Mammary epithelial cell (primary cell): ENCODE results near the gene ALPG.

Experiments used
- EZH2 ChIP-seq: IDR thresholded peaks from 2 replicates; pipeline ENCODE4 v1.6.1; 2012; ENCODE audit warnings: low read length, inconsistent platforms, borderline replicate concordance
- TF ChIP-seq, protein P1 (sequence below), 2 donors: IDR thresholded peaks in 1 of 2; conservative IDR thresholded peaks in 1 of 2; 2 replicates each; pipeline ENCODE4 v1.5.1; 2011 to 2012; ENCODE audit warnings: inconsistent platforms in 2 of 2, low read length in 2 of 2, mild to moderate bottlenecking in 2 of 2, control low read depth in 1 of 2, low read depth in 1 of 2; ENCODE audit not compliant: insufficient read depth in 1 of 2; ENCODE audit errors: extremely low read depth in 1 of 2

DNA sequence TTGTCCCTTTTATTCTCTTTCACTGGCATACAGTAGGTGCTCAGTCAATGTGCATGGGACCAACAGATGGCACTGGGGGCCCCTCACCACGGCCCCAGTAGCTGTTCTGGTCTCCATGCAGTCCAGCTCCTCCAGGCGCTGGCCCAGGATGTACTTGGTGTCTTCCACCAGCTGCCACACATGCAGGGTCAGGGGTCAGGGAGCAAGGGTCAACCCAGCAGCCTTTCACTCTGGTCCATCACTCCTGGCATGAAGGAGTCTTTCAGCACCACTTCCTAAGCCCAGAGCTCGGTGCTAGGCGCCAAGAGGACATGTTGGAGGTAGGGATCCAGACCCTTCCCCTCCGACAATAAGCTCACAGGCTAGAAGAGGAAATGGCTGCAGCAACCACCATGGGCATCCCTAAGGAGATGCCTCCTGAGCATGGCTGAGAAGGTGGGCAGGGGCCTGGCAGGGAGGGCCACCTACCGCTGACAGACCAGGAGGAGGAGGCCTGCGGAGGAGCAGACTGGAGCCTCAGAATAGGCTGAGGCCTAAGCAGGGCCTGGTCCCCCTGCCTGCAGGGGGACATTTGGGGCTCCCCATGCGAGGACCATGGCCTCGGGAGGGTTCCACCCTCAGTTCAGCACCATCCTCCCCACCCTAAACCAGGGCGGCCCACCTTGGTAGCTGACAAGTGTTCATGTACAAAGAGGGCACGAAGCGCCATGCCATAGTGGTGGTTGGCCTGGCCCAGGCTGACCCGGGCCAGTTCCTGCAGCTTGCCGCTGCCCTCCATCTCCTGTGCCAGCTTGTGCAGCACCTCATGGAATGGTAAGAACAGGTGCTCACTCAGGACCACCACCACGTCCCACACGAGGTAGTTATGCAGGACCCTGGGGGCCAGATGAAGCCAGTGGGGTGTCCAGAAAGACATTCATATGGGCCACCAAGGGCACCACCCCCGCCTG lies 10.2 kb downstream of the ALPG start:
- TF ChIP-seq, protein P1, sequence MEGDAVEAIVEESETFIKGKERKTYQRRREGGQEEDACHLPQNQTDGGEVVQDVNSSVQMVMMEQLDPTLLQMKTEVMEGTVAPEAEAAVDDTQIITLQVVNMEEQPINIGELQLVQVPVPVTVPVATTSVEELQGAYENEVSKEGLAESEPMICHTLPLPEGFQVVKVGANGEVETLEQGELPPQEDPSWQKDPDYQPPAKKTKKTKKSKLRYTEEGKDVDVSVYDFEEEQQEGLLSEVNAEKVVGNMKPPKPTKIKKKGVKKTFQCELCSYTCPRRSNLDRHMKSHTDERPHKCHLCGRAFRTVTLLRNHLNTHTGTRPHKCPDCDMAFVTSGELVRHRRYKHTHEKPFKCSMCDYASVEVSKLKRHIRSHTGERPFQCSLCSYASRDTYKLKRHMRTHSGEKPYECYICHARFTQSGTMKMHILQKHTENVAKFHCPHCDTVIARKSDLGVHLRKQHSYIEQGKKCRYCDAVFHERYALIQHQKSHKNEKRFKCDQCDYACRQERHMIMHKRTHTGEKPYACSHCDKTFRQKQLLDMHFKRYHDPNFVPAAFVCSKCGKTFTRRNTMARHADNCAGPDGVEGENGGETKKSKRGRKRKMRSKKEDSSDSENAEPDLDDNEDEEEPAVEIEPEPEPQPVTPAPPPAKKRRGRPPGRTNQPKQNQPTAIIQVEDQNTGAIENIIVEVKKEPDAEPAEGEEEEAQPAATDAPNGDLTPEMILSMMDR (conservative IDR thresholded peaks at IDR 0.05 in 1 of 2, IDR thresholded peaks at IDR 0.05 in 1 of 2; ENCODE audit: extremely low read depth in 1 of 2, insufficient read depth in 1 of 2, low read depth in 1 of 2, low read length in 2 of 2): no peak
- TF ChIP-seq EZH2: no peak
